Prostate gland (tissue), 2 donors: ENCODE data around the gene CALHM3. TPM values are rescaled to one million over a fixed set of nuclear protein-coding genes. Genes with fewer than 3 reads are reported as not detected.
"Not testable (repeated sequence)": the region's sequence is repeated elsewhere in the genome, so short reads cannot be mapped to it uniquely, and the experiment has no call there.

Experiments
- DNase-seq: peaks from one replicate; pipeline ENCODE4 v3.0.0-alpha.2; 2019; ENCODE audit warnings: low spot score
- H3K27ac ChIP-seq, 2 donors: fragments of 200-600 bp; sonication (generic); 2 replicates each; pipeline ENCODE4 v1.5.1; 2017 to 2019
- H3K27me3 ChIP-seq: fragments of 200-600 bp; sonication (generic); replicated peaks from 2 replicates; pipeline ENCODE4 v1.5.1; 2019; ENCODE audit not compliant: insufficient read depth
- H3K36me3 ChIP-seq, 2 donors: fragments of 200-600 bp; sonication (generic); 1 replicate in 1 of 2; 2 replicates in 1 of 2; pipeline versions ENCODE4 v1.5.1 to v1.8.1; 2017 to 2019
- H3K4me1 ChIP-seq: fragments of 200-600 bp; sonication (generic); replicated peaks from 2 replicates; pipeline ENCODE4 v1.5.1; 2019
- H3K4me3 ChIP-seq, 2 donors: fragments of 200-600 bp; sonication (generic); 2 replicates each; pipeline ENCODE4 v1.5.1; 2017 to 2019
- H3K9me3 ChIP-seq: fragments of 200-600 bp; sonication (generic); 2 replicates; pipeline ENCODE4 v1.5.1; 2017
- CTCF ChIP-seq, 4 experiments: fragments of 200-600 bp in 2 of 4; fragments of 450-650 bp in 2 of 4; sonication (generic) in 2 of 4; IDR thresholded peaks; 1 replicate in 3 of 4; 2 replicates in 1 of 4; pipeline ENCODE4 v1.5.1; 2016 to 2019; ENCODE audit warnings: antibody characterized with exemption in 4 of 4, mild to moderate bottlenecking in 2 of 4, moderate library complexity in 2 of 4
- POLR2A ChIP-seq: fragments of 450-650 bp; IDR thresholded peaks from one replicate; pipeline ENCODE4 v1.6.1; 2016; ENCODE audit warnings: antibody characterized with exemption, mild to moderate bottlenecking
- POLR2AphosphoS5 ChIP-seq: sonication (generic); formaldehyde crosslinking; IDR thresholded peaks from one replicate; pipeline ENCODE4 v1.6.1; 2017; ENCODE audit warnings: antibody characterized with exemption
- WGBS: methylation state at CpG from one replicate; pipeline ENCODE4 v1.1.5; 2018; 5-methylcytosine and 5-hydroxymethylcytosine counted together
- intact Hi-C: fragments of 100-400 bp; cut with DNase I; formaldehyde crosslinking; loops from one replicate; pipeline ENCODE4 v1.14.2; 2022
- total RNA-seq, 2 donors: library from RNA; depleted of rRNA; stranded (reverse); fragments of >200 nt; gene quantifications; one replicate each; pipeline ENCODE4 v1.1.0, GENCODE V29; 2016

The CALHM3 gene
- total RNA-seq, 2 donors from 2014 or later = 0.51 TPM; not detected in 1

DNA sequence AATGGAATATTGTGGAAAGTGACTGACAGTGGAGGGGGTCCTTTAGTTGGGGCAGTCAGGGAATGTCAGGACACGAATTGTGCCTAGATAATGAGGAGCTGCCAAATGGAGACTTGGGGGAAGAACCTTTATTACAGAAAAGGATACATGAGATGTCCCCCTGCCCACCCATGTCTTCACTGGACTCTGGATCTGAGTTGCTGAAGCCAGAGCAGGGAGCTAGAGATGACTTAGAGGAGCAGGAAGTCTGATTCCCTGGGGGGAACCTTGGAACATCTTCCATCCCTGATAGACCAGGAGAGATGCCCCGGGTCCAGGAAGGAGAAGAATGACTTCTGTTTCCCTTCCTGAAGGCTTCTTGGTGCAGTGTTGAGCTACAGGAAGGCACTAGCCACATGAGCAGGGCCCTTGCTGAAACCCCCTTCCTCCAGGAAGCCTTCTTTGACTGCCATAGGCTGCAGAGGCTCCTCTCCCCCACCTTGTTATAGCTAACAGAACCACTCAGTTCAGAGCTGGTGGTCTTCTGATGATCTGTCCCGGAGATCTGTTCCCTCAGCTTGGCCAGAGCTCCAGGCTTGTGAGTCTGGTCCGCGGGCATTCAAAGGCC, 13.7 kb upstream of the CALHM3 start:
- no peak overlapping the region for H3K27ac ChIP-seq
- peaks cover 9% of the 10 kb centered on the region for H3K27me3 ChIP-seq
- no peaks in the 10 kb centered on the region for H3K36me3 ChIP-seq
- no peaks in the 10 kb centered on the region for H3K9me3 ChIP-seq
- H3K4me1 ChIP-seq = no peaks in the 10 kb centered on the region
- WGBS = 91% methylated on average over 5 of the region's 5 CpGs
- H3K4me3 ChIP-seq = no peak overlapping the region
- intact Hi-C loops = no loop called here
- TF ChIP-seq POLR2A (no peak), POLR2AphosphoS5 (no peak), CTCF (IDR thresholded peaks at IDR 0.05) (no peak)
- no peak for DNase-seq

DNA sequence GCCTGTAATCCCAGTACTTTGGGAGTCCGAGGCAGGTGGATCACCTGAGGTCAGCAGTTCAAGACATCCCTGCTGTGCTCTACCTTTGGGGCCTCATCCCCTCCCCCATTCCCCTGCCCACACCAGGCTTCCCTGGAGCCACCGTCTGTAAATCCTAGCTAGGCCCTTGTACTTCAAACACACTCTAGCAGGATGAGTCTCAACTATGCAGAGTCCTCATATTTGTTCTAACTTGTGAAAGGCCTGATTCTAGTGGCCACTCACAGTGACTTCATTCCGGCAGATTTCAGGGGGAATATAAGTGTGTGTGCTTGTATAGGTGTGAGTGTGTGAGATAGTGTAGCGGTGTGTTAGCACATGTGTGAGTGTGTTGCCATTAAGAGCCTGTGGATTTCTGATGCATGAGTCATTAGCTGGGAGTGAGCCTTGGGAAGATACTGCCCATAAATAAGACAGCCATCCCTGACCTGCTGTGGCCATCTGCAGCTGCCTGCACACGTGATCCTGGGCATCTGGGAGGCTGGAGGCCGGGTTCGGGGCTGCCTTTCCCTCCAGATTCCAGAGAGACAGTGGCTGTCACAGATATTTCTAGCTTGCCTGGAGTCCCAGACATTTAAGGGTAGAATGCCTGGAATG, 12.8 kb upstream of the CALHM3 start:
- Histone ChIP-seq H3K9me3 (no peaks in the 10 kb centered on the region), H3K27me3 (peaks cover 9% of the 10 kb centered on the region), H3K4me1 (no peaks in the 10 kb centered on the region), H3K36me3 (no peaks in the 10 kb centered on the region), H3K4me3 (no peak overlapping the region), H3K27ac (no peak overlapping the region)
- TF ChIP-seq POLR2AphosphoS5 = no peak
- no peak for TF ChIP-seq CTCF (IDR thresholded peaks at IDR 0.05)
- TF ChIP-seq POLR2A = no peak
- intact Hi-C loops = no loop called here
- WGBS = 67% methylated on average over 7 of the region's 7 CpGs
- DNase-seq = no peak

GRCh38 chr10:103490986-103491314, 11.9 kb upstream of the CALHM3 start:
- TF ChIP-seq CTCF (IDR thresholded peaks at IDR 0.05) (no peak), POLR2AphosphoS5 (no peak), POLR2A (no peak)
- no peaks in the 10 kb centered on the region for H3K36me3 ChIP-seq
- H3K9me3 ChIP-seq = no peaks in the 10 kb centered on the region
- DNase-seq = no peak
- H3K27ac ChIP-seq = no peak overlapping the region
- H3K27me3 ChIP-seq = peaks cover 9% of the 10 kb centered on the region
- H3K4me3 ChIP-seq = no peak overlapping the region
- intact Hi-C loops = no loop called here
- H3K4me1 ChIP-seq = no peaks in the 10 kb centered on the region
- WGBS = 92% methylated on average over 1 of the region's 1 CpG

GRCh38 chr10:103487410-103487708, 8.3 kb upstream of the CALHM3 start:
- H3K4me3 ChIP-seq = no peak overlapping the region
- no peak for TF ChIP-seq CTCF (IDR thresholded peaks at IDR 0.05)
- TF ChIP-seq POLR2A = no peak
- peak; percentile 59 for TF ChIP-seq POLR2AphosphoS5
- no peaks in the 10 kb centered on the region for H3K27me3 ChIP-seq
- 25% methylated on average over 2 of the region's 2 CpGs for WGBS
- no peaks in the 10 kb centered on the region for H3K36me3 ChIP-seq
- H3K4me1 ChIP-seq = no peaks in the 10 kb centered on the region
- no peak for DNase-seq
- intact Hi-C loops = no loop called here
- H3K9me3 ChIP-seq = no peaks in the 10 kb centered on the region
- H3K27ac ChIP-seq = no peak overlapping the region

DNA sequence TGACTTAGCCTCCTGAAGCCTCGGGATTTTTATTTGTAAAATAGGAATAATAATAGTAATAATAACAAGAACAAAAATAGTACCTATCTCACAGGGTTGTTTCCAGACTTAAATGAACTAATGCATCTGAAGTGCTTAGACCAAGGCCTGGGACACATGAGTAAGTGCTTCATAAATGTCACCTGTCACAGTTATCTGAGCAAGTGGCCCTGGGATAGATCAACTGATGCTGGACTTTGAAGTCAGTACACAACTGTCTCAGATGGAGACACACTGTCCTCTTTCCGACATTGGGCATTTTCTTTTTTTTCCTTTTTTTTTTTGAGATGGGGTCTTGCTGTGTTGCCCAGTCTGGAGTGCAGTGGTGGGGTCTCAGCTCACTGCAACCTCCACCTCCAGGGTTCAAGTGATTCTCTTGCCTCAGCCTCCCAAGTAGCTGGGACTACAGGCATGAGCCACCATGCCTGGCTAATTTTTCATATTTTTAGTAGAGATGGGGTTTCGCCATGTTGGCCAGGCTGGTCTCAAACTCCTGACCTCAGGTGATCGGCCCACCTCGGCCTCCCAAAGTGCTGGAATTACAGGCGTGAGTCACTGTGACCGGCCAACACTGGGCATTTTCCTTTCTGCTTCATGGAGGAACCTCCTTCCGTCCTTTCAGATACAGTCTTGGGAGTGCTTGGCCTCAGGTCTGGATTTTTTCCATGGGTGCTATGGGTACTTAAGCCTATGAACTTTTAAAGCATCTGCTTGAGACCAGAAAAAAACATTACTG, 7.8 kb upstream of the CALHM3 start:
- H3K4me1 ChIP-seq, H3K9me3 ChIP-seq, H3K27me3 ChIP-seq, H3K4me3 ChIP-seq, H3K27ac ChIP-seq, DNase-seq, intact Hi-C loops, H3K36me3 ChIP-seq: not testable (repeated sequence)
- 67% methylated on average over 8 of the region's 8 CpGs for WGBS
